ENCODE measurements around the gene DDX1.

DNA sequence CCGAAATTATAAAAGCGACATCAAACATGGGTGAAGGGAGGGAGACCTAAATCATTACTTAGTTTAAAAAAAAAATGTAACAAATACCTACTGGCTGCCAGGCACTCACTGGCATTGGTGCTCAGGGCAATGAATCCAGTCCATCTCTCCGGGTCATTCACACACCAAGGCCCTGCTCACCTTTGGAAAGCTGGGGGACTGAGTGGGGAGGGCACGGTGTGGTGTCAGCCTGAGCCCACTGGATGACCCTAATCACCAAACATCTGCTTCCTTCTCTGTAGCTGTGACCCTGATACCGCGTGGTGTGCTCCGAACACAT lies 336 bp upstream of the DDX1 start:
- no peak for TF ChIP-seq POLR2A (IDR thresholded peaks at IDR 0.05)
- no peak for TF ChIP-seq CTCF (IDR thresholded peaks at IDR 0.05)

Data from adrenal gland (tissue), 5 donors.